ENCODE data around the gene CTBP1. TPM values are rescaled to one million over a fixed set of nuclear protein-coding genes. Genes with fewer than 3 reads are reported as not detected.

Gene CTBP1
- total RNA-seq, 1 donor = 246 TPM

DNA sequence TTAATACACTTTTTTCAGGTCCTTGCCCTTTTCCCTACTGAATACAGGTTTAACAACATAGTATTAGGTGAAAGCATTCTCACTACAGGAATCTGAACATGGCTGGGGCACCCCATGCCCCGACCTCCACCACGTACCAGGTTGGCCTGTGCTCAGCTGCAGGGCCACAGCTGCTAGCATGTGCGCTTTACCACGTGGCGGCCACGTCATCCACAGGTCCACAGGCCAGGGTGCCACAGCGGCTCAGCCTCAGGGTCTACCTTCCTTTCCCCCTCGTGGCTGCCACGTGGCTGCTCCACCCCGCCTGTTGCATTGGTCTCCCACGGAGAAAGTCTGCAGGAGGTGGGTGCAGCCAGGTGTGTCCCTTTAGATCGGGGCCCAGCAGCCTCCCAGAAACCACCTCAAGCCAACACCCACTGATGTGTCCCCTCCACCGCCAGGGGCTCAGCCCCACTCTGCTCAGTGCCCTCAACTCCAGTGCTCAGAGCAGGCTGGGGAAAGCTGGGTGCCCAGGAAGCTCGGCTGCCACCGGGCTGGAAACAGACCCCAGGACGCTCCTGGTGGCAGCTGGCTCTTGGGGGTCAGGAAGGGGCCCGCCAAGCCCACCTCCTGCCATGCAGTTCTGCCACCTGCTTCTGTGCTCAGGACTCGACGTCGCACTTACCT, 17.8 kb downstream of the CTBP1 start:
- H3K27ac ChIP-seq (ENCODE audit: low read depth, low read length) = no peak overlapping the region
- peaks cover 57% of the 10 kb centered on the region for H3K79me2 ChIP-seq (ENCODE audit: insufficient read depth, low read length)
- H2AFZ ChIP-seq (ENCODE audit: low read length) = no peak overlapping the region
- DNase-seq (ENCODE audit: insufficient read length, low spot score, missing footprints) = no peak
- no peaks in the 10 kb centered on the region for H3K27me3 ChIP-seq (ENCODE audit: insufficient read depth, low read length)
- H4K20me1 ChIP-seq (ENCODE audit: insufficient read depth, low read length) = peaks cover 37% of the 10 kb centered on the region
- H3K4me1 ChIP-seq (ENCODE audit: insufficient read depth, low read length) = no peaks in the 10 kb centered on the region
- no peak overlapping the region for H3K4me3 ChIP-seq (ENCODE audit: insufficient read depth, low read length)
- H3K36me3 ChIP-seq (ENCODE audit: insufficient read depth, low read length) = peaks cover 69% of the 10 kb centered on the region
- no peaks in the 10 kb centered on the region for H3K9me3 ChIP-seq (ENCODE audit: low read depth, low read length)
- no peak overlapping the region for H3K4me2 ChIP-seq (ENCODE audit: insufficient read depth, low read length)
- TF ChIP-seq, protein P1, sequence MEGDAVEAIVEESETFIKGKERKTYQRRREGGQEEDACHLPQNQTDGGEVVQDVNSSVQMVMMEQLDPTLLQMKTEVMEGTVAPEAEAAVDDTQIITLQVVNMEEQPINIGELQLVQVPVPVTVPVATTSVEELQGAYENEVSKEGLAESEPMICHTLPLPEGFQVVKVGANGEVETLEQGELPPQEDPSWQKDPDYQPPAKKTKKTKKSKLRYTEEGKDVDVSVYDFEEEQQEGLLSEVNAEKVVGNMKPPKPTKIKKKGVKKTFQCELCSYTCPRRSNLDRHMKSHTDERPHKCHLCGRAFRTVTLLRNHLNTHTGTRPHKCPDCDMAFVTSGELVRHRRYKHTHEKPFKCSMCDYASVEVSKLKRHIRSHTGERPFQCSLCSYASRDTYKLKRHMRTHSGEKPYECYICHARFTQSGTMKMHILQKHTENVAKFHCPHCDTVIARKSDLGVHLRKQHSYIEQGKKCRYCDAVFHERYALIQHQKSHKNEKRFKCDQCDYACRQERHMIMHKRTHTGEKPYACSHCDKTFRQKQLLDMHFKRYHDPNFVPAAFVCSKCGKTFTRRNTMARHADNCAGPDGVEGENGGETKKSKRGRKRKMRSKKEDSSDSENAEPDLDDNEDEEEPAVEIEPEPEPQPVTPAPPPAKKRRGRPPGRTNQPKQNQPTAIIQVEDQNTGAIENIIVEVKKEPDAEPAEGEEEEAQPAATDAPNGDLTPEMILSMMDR (IDR thresholded peaks at IDR 0.05; ENCODE audit: extremely low read depth, low read depth, low read length) = no peak

DNA sequence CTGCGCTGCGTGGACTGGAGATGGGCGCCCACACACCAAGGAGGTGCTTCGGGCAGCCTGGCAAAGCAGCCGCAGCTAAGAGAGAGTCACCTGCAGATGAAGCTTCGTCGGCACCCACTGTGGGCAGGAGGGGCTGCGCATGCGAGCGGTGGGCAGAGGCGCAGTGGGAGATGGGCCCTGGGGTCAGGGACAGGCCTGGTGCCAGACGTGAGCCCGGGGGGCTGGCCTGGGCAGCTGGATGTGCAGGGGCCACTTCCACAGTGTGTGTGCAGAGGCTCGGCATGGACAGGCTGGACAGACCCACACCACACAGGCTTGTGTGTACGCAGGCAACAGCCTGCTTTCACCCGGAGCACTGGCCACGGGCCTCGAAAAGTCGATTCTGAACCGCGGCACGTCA, 18.6 kb downstream of the CTBP1 start:
- H3K27me3 ChIP-seq (ENCODE audit: insufficient read depth, low read length) = no peaks in the 10 kb centered on the region
- peaks cover 49% of the 10 kb centered on the region for H3K79me2 ChIP-seq (ENCODE audit: insufficient read depth, low read length)
- TF ChIP-seq, protein P1 (IDR thresholded peaks at IDR 0.05; ENCODE audit: extremely low read depth, low read depth, low read length) = no peak
- H3K4me1 ChIP-seq (ENCODE audit: insufficient read depth, low read length) = no peaks in the 10 kb centered on the region
- H3K4me2 ChIP-seq (ENCODE audit: insufficient read depth, low read length) = no peak overlapping the region
- DNase-seq (ENCODE audit: insufficient read length, low spot score, missing footprints) = no peak
- H3K9me3 ChIP-seq (ENCODE audit: low read depth, low read length) = no peaks in the 10 kb centered on the region
- H3K27ac ChIP-seq (ENCODE audit: low read depth, low read length) = no peak overlapping the region
- no peak overlapping the region for H2AFZ ChIP-seq (ENCODE audit: low read length)
- H3K4me3 ChIP-seq (ENCODE audit: insufficient read depth, low read length) = no peak overlapping the region
- H3K36me3 ChIP-seq (ENCODE audit: insufficient read depth, low read length) = peaks cover 66% of the 10 kb centered on the region
- H4K20me1 ChIP-seq (ENCODE audit: insufficient read depth, low read length) = peaks cover 34% of the 10 kb centered on the region

DNA sequence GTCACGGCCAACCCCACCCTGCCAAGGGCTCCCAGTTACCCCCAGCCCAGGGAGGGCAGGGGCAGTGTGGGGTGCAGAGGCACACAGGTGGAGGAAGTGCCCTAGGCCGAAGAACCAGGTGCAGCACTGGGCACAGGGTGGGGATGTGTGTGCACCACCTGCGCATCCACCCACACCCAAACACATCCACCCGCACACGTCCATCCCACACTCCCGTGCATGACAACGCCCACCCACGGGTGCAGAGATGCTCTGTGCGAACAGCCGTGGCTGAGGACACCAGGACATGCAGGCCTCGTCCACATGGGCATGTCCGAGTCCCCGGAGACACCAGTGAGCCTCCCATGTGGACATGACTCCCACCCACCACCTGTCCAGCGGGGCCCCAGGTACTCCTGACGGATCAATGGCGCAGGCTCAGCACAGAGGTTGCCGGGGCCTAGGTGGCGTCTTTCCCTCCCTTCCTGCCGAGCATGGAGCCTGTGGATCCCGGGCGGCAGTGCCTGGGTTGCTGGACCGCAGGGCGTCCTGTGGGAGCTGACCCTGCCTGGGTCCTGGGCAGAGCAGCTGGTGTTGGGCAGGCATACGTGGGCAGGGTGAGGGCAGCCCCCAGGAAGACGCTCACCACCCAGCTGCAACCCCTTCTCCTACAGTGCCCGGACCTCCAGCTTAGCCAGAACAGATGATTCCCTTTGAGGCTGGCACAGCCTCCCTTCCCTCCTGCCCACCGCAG, 19.6 kb downstream of the CTBP1 start:
- H3K36me3 ChIP-seq (ENCODE audit: insufficient read depth, low read length) = peaks cover 66% of the 10 kb centered on the region
- H3K27me3 ChIP-seq (ENCODE audit: insufficient read depth, low read length) = no peaks in the 10 kb centered on the region
- no peak overlapping the region for H2AFZ ChIP-seq (ENCODE audit: low read length)

DNA sequence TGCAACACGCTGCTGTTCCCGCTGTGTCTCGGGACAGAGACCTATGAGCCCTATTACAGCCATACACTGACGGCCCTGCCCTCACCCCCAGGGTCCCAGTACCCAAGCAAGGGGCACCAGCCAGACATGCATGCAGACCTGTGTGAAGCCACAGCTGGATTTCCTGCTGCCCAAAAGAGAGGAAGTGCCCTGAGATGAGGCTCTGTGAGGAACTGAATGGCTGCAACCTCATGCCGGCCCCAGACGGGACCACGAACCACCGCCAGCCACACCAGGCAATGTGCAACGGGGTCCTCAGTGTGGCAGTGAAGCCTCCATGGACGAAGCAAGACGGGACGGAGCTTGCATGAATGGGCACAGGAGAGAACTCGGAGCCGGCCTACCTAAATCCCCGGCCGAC, 21.1 kb downstream of the CTBP1 start:
- TF ChIP-seq, protein P1 (IDR thresholded peaks at IDR 0.05; ENCODE audit: extremely low read depth, low read depth, low read length) = no peak
- peaks cover 36% of the 10 kb centered on the region for H3K79me2 ChIP-seq (ENCODE audit: insufficient read depth, low read length)
- H2AFZ ChIP-seq (ENCODE audit: low read length) = no peak overlapping the region
- peaks cover 20% of the 10 kb centered on the region for H4K20me1 ChIP-seq (ENCODE audit: insufficient read depth, low read length)
- H3K27ac ChIP-seq (ENCODE audit: low read depth, low read length) = no peak overlapping the region
- no peaks in the 10 kb centered on the region for H3K27me3 ChIP-seq (ENCODE audit: insufficient read depth, low read length)
- H3K9me3 ChIP-seq (ENCODE audit: low read depth, low read length) = no peaks in the 10 kb centered on the region
- no peak overlapping the region for H3K4me2 ChIP-seq (ENCODE audit: insufficient read depth, low read length)
- peaks cover 59% of the 10 kb centered on the region for H3K36me3 ChIP-seq (ENCODE audit: insufficient read depth, low read length)
- no peak for DNase-seq (ENCODE audit: insufficient read length, low spot score, missing footprints)
- no peak overlapping the region for H3K4me3 ChIP-seq (ENCODE audit: insufficient read depth, low read length)
- no peaks in the 10 kb centered on the region for H3K4me1 ChIP-seq (ENCODE audit: insufficient read depth, low read length)

More for the DNA sequence above, 19.6 kb downstream of the CTBP1 start:
- H3K4me3 ChIP-seq (ENCODE audit: insufficient read depth, low read length) = no peak overlapping the region
- no peak for DNase-seq (ENCODE audit: insufficient read length, low spot score, missing footprints)
- H3K79me2 ChIP-seq (ENCODE audit: insufficient read depth, low read length) = peaks cover 46% of the 10 kb centered on the region
- no peak overlapping the region for H3K4me2 ChIP-seq (ENCODE audit: insufficient read depth, low read length)
- TF ChIP-seq, protein P1 (IDR thresholded peaks at IDR 0.05; ENCODE audit: extremely low read depth, low read depth, low read length) = no peak
- H3K9me3 ChIP-seq (ENCODE audit: low read depth, low read length) = no peaks in the 10 kb centered on the region
- peaks cover 30% of the 10 kb centered on the region for H4K20me1 ChIP-seq (ENCODE audit: insufficient read depth, low read length)
- H3K27ac ChIP-seq (ENCODE audit: low read depth, low read length) = no peak overlapping the region
- H3K4me1 ChIP-seq (ENCODE audit: insufficient read depth, low read length) = no peaks in the 10 kb centered on the region
